Neural progenitor cell (in vitro differentiated cells): Measurements from ENCODE around the gene TGFB1I1. TPM values are rescaled to one million over a fixed set of nuclear protein-coding genes. Genes with fewer than 3 reads are reported as not detected.

Experiments
- DNase-seq: peaks from one replicate; pipeline ENCODE4 v3.0.0-alpha.2; 2016; ENCODE audit warnings: low spot score
- H2AFZ ChIP-seq: fragments of 200-600 bp; sonication (generic); replicated peaks from 2 replicates; pipeline ENCODE4 v1.6.1; 2016; ENCODE audit warnings: antibody characterized with exemption
- H3F3A ChIP-seq: fragments of 200-600 bp; sonication (generic); 2 replicates; pipeline ENCODE4 v1.6.1; 2016; ENCODE audit warnings: antibody characterized with exemption, low read depth
- H3K27ac ChIP-seq: fragments of 200-600 bp; sonication (generic); 2 replicates; pipeline ENCODE4 v1.5.1; 2016; ENCODE audit warnings: mild to moderate bottlenecking
- H3K27me3 ChIP-seq: fragments of 200-600 bp; sonication (generic); 2 replicates; pipeline ENCODE4 v1.6.1; 2016; ENCODE audit warnings: mild to moderate bottlenecking, moderate library complexity
- H3K36me3 ChIP-seq: fragments of 200-600 bp; sonication (generic); 2 replicates; pipeline ENCODE4 v1.5.1; 2016
- H3K4me1 ChIP-seq: fragments of 200-600 bp; sonication (generic); 2 replicates; pipeline ENCODE4 v1.6.1; 2016; ENCODE audit warnings: mixed run types
- H3K4me2 ChIP-seq: fragments of 200-600 bp; sonication (generic); 2 replicates; pipeline ENCODE4 v1.6.1; 2016
- H3K4me3 ChIP-seq: fragments of 200-600 bp; sonication (generic); 2 replicates; pipeline ENCODE4 v1.5.1; 2016
- H3K79me2 ChIP-seq: fragments of 200-600 bp; sonication (generic); 2 replicates; pipeline ENCODE4 v1.6.1; 2016; ENCODE audit warnings: low read depth
- H3K9ac ChIP-seq: fragments of 200-600 bp; sonication (generic); 2 replicates; pipeline ENCODE4 v1.6.1; 2016
- H3K9me3 ChIP-seq: fragments of 200-600 bp; sonication (generic); 2 replicates; pipeline ENCODE4 v1.5.1; 2016; ENCODE audit warnings: low read depth
- H4K20me1 ChIP-seq: fragments of 200-600 bp; sonication (generic); 2 replicates; pipeline ENCODE4 v1.6.1; 2016; ENCODE audit warnings: low read depth
- H3K27ac Mint-ChIP-seq: 3 replicates; pipeline ENCODE4 v1.8.0; 2021; ENCODE audit warnings: mixed read lengths
- H3K27me3 Mint-ChIP-seq: 2 replicates; pipeline ENCODE4 v1.8.0; 2022; ENCODE audit warnings: low read depth, mild to moderate bottlenecking, inconsistent platforms, moderate library complexity, mixed read lengths; ENCODE audit not compliant: insufficient read depth
- H3K36me3 Mint-ChIP-seq: 3 replicates; pipeline ENCODE4 v1.8.0; 2021; ENCODE audit warnings: mixed read lengths
- H3K4me1 Mint-ChIP-seq: 3 replicates; pipeline ENCODE4 v1.8.0; 2021; ENCODE audit warnings: mixed read lengths
- H3K4me3 Mint-ChIP-seq: 3 replicates; pipeline ENCODE4 v1.8.0; 2021; ENCODE audit warnings: mild to moderate bottlenecking, moderate library complexity, mixed read lengths
- H3K9me3 Mint-ChIP-seq: 3 replicates; pipeline ENCODE4 v1.8.0; 2020; ENCODE audit warnings: mixed read lengths
- CTCF ChIP-seq: fragments of 200-600 bp; sonication (generic); IDR thresholded peaks from 2 replicates; pipeline ENCODE4 v1.5.1; 2017; ENCODE audit warnings: antibody characterized with exemption, mild to moderate bottlenecking
- EZH2 ChIP-seq: fragments of 200-600 bp; sonication (generic); IDR thresholded peaks from 2 replicates; pipeline ENCODE4 v1.6.1; 2017; ENCODE audit warnings: antibody characterized with exemption, mild to moderate bottlenecking, moderate library complexity
- EZH2phosphoT487 ChIP-seq: fragments of 200-600 bp; sonication (generic); IDR thresholded peaks from 2 replicates; pipeline ENCODE4 v1.6.1; 2017; ENCODE audit warnings: antibody characterized with exemption
- total RNA-seq: library from RNA; depleted of rRNA; stranded (reverse); fragments of >200 nt; gene quantifications from 2 replicates; pipeline ENCODE4 v1.2.3, GENCODE V29; 2015; ENCODE audit warnings: low replicate concordance

Gene TGFB1I1
- total RNA-seq, 1 donor from 2014 or later: not detected

- no peaks in the 10 kb centered on the region for H3K9me3 Mint-ChIP-seq
Observed at GRCh38 chr16:31507617-31507928, 35.6 kb downstream of the TGFB1I1 start.

GRCh38 chr16:31507929-31508705 lies 36.2 kb downstream of the TGFB1I1 start, which contains the start of gene RUSF1:
Gene RUSF1 (minus strand): TSS chr16:31508391. CDS start chr16:31508373, 18 bp downstream.
- peak within 1 kb of the TSS; percentile 48 for H3K27ac ChIP-seq
- peak within 1 kb of the TSS; percentile 78 for H2AFZ ChIP-seq
- H3K9ac ChIP-seq: peak within 1 kb of the TSS; percentile 81
- H3K4me3 ChIP-seq: peak within 1 kb of the TSS; percentile 96
- H3K4me2 ChIP-seq: peak within 1 kb of the TSS; percentile 98
- peaks cover 13% of the 10 kb centered on the region for H3K4me1 ChIP-seq
- H3K79me2 ChIP-seq: peaks cover 15% of the 10 kb centered on the region
- H4K20me1 ChIP-seq: no peaks in the 10 kb centered on the region
- no peaks in the 10 kb centered on the region for H3F3A ChIP-seq
- Mint-ChIP-seq H3K4me3 (peak within 1 kb of the TSS; percentile 94), H3K27ac (peak within 1 kb of the TSS; percentile 96), H3K9me3 (no peaks in the 10 kb centered on the region), H3K27me3 (peaks cover 8% of the 10 kb centered on the region), H3K4me1 (peaks cover 22% of the 10 kb centered on the region), H3K36me3 (no peaks in the 10 kb centered on the region)
- DNase-seq: peak; percentile 97
- H3K36me3 ChIP-seq: no peaks in the 10 kb centered on the region
- no peaks in the 10 kb centered on the region for H3K9me3 ChIP-seq
- H3K27me3 ChIP-seq: no peaks in the 10 kb centered on the region
- TF ChIP-seq CTCF (no peak), EZH2 (no peak), EZH2phosphoT487 (no peak)

More at GRCh38 chr16:31507617-31507928, 35.6 kb downstream of the TGFB1I1 start:
- Mint-ChIP-seq H3K27me3 (peaks cover 8% of the 10 kb centered on the region), H3K4me3 (peak overlapping the region; percentile 94), H3K36me3 (no peaks in the 10 kb centered on the region), H3K27ac (peak overlapping the region; percentile 83), H3K4me1 (peaks cover 22% of the 10 kb centered on the region)
- H3K9ac ChIP-seq: peak overlapping the region; percentile 81
- H3K4me2 ChIP-seq: peak overlapping the region; percentile 98
- H3K27me3 ChIP-seq: no peaks in the 10 kb centered on the region
- H3K79me2 ChIP-seq: peaks cover 15% of the 10 kb centered on the region
- H3K4me3 ChIP-seq: peak overlapping the region; percentile 96
- H3K4me1 ChIP-seq: peaks cover 13% of the 10 kb centered on the region
- no peaks in the 10 kb centered on the region for H3K9me3 ChIP-seq
- TF ChIP-seq EZH2phosphoT487 (no peak), CTCF (no peak), EZH2 (no peak)
- peak overlapping the region; percentile 78 for H2AFZ ChIP-seq
- no peaks in the 10 kb centered on the region for H3K36me3 ChIP-seq
- no peaks in the 10 kb centered on the region for H4K20me1 ChIP-seq
- H3F3A ChIP-seq: no peaks in the 10 kb centered on the region
- H3K27ac ChIP-seq: peak overlapping the region; percentile 11
- DNase-seq: no peak

- peak overlapping the region; percentile 71 for H2AFZ ChIP-seq
- peak overlapping the region; percentile 94 for H3K4me3 Mint-ChIP-seq
- H3K27ac Mint-ChIP-seq: peak overlapping the region; percentile 96
- no peaks in the 10 kb centered on the region for H3F3A ChIP-seq
- H3K4me3 ChIP-seq: peak overlapping the region; percentile 96
- peak overlapping the region; percentile 81 for H3K9ac ChIP-seq
- peak overlapping the region; percentile 48 for H3K27ac ChIP-seq
- H4K20me1 ChIP-seq: no peaks in the 10 kb centered on the region
- H3K4me1 Mint-ChIP-seq: peaks cover 22% of the 10 kb centered on the region
- H3K36me3 ChIP-seq: no peaks in the 10 kb centered on the region
- H3K9me3 ChIP-seq: no peaks in the 10 kb centered on the region
- H3K27me3 Mint-ChIP-seq: peaks cover 8% of the 10 kb centered on the region
- H3K9me3 Mint-ChIP-seq: no peaks in the 10 kb centered on the region
- H3K4me2 ChIP-seq: peak overlapping the region; percentile 98
- no peak for DNase-seq
- no peaks in the 10 kb centered on the region for H3K27me3 ChIP-seq
- H3K4me1 ChIP-seq: peaks cover 13% of the 10 kb centered on the region
- no peaks in the 10 kb centered on the region for H3K36me3 Mint-ChIP-seq
- TF ChIP-seq CTCF (no peak), EZH2 (no peak), EZH2phosphoT487 (no peak)
- peaks cover 15% of the 10 kb centered on the region for H3K79me2 ChIP-seq
Observed at GRCh38 chr16:31508706-31509195, 36.8 kb downstream of the TGFB1I1 start.
